ENCODE data around the gene GLT6D1.
"Not testable (repeated sequence)": the region's sequence is repeated elsewhere in the genome, so short reads cannot be mapped to it uniquely, and the experiment has no call there.

GLT6D1 gene

GRCh38 chr9:135664801-135665794, 25.8 kb upstream of the GLT6D1 start:
- no peak for DNase-seq

- no peak for DNase-seq
These were observed 24.9 kb upstream of the GLT6D1 start for GRCh38 chr9:135664266-135664665.

GRCh38 chr9:135663857-135664256, 24.5 kb upstream of the GLT6D1 start:
- no peak for DNase-seq

- no peak for DNase-seq
These were observed 24.1 kb upstream of the GLT6D1 start for GRCh38 chr9:135663451-135663770.

- DNase-seq = peak; percentile 61
These were observed 23.6 kb upstream of the GLT6D1 start, which contains the start of gene LCN9 for GRCh38 chr9:135662758-135663450. TSS of gene LCN9 (plus strand) at chr9:135663309. CDS start at chr9:135663322, 13 bp downstream.

- DNase-seq = no peak
These were observed 22.6 kb upstream of the GLT6D1 start for GRCh38 chr9:135661816-135662560.

- no peak for DNase-seq
These were observed 21.1 kb upstream of the GLT6D1 start for GRCh38 chr9:135660407-135660806.

GRCh38 chr9:135659252-135659651, 19.9 kb upstream of the GLT6D1 start:
- DNase-seq = no peak

GRCh38 chr9:135657416-135657815, 18.1 kb upstream of the GLT6D1 start:
- DNase-seq = no peak

GRCh38 chr9:135655317-135655716, 16.0 kb upstream of the GLT6D1 start:
- no peak for DNase-seq

GRCh38 chr9:135650408-135650807, 11.1 kb upstream of the GLT6D1 start:
- no peak for DNase-seq

GRCh38 chr9:135649508-135649907, 10.2 kb upstream of the GLT6D1 start:
- DNase-seq = no peak

- DNase-seq = no peak
These were observed 9.4 kb upstream of the GLT6D1 start for GRCh38 chr9:135648494-135649410.

- DNase-seq = no peak
These were observed 8.5 kb upstream of the GLT6D1 start for GRCh38 chr9:135647884-135648283.

- no peak for DNase-seq
These were observed 5.4 kb upstream of the GLT6D1 start for GRCh38 chr9:135644631-135645218.

- DNase-seq = no peak
These were observed 2.4 kb upstream of the GLT6D1 start for GRCh38 chr9:135641745-135642144.

- DNase-seq = no peak
These were observed 1.7 kb upstream of the GLT6D1 start for GRCh38 chr9:135641047-135641446.

- DNase-seq = not testable (repeated sequence)
These were observed 2.3 kb downstream of the GLT6D1 start for GRCh38 chr9:135636930-135637530.

- DNase-seq = no peak
These were observed 6.5 kb downstream of the GLT6D1 start for GRCh38 chr9:135632841-135633240.

- DNase-seq = no peak
These were observed 15.1 kb downstream of the GLT6D1 start for GRCh38 chr9:135624282-135624681.

- no peak for DNase-seq
These were observed 16.8 kb downstream of the GLT6D1 start for GRCh38 chr9:135622415-135623020.

Measured in left hindlimb (tissue), 1 donor.